Measurements from ENCODE around the gene IL2RA. TPM values are rescaled to one million over a fixed set of nuclear protein-coding genes. Genes with fewer than 3 reads are reported as not detected.

Gene IL2RA
- total and polyA plus RNA-seq, 2 experiments from 2014 or later: not detected

DNA sequence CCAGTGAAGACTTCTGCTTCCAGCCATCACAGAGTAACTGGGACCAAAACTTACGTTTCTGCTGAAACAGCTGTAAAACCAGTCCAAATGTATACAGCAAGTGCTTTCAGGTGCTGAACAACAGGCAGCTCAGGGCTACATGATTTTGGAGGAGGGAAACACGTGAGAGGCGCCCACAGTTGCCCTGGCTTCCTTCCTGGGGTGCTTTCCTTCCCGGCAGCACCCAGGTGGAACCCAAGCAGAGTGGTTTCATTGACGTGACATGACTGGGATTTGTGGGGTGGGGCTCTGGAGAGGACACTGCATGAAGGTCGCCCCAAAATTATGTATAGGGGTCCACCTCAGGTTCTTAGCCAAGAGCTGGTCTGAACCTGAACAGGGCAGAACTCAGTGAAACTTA lies 34.2 kb downstream of the IL2RA start:
- H3K36me3 ChIP-seq (ENCODE audit: insufficient read depth): no peaks in the 10 kb centered on the region
- no peaks in the 10 kb centered on the region for H4K20me1 ChIP-seq (replicated peaks; ENCODE audit: insufficient read depth)
- DNase-seq (ENCODE audit: low spot score) (no peak), ATAC-seq (no peak)
- H3K79me2 ChIP-seq (replicated peaks; ENCODE audit: insufficient read depth): no peaks in the 10 kb centered on the region
- Mint-ChIP-seq H3K9me3 (peaks cover 17% of the 10 kb centered on the region), H3K36me3 (ENCODE audit: low read depth) (peaks cover 4% of the 10 kb centered on the region; the same call in 1 of the 3 replicates), H3K27ac (no peak overlapping the region), H3K4me1 (no peaks in the 10 kb centered on the region), H3K4me3 (no peak overlapping the region), H3K27me3 (ENCODE audit: insufficient read depth, low read depth, poor library complexity) (no peaks in the 10 kb centered on the region)
- no peaks in the 10 kb centered on the region for H3F3A ChIP-seq (replicated peaks; ENCODE audit: low read depth)
- TF ChIP-seq CREB1 (CRISPR knock-in tag; IDR thresholded peaks at IDR 0.05; ENCODE audit: low read depth): no peak
- TF ChIP-seq ZNF114 (CRISPR knock-in tag; IDR thresholded peaks at IDR 0.05): no peak
- no peak for TF ChIP-seq EZH2phosphoT487 (IDR thresholded peaks at IDR 0.05; ENCODE audit: unreplicated experiment)
- TF ChIP-seq EZH2 (IDR thresholded peaks at IDR 0.05; ENCODE audit: low read depth, unreplicated experiment): no peak
- TF ChIP-seq, protein P1, sequence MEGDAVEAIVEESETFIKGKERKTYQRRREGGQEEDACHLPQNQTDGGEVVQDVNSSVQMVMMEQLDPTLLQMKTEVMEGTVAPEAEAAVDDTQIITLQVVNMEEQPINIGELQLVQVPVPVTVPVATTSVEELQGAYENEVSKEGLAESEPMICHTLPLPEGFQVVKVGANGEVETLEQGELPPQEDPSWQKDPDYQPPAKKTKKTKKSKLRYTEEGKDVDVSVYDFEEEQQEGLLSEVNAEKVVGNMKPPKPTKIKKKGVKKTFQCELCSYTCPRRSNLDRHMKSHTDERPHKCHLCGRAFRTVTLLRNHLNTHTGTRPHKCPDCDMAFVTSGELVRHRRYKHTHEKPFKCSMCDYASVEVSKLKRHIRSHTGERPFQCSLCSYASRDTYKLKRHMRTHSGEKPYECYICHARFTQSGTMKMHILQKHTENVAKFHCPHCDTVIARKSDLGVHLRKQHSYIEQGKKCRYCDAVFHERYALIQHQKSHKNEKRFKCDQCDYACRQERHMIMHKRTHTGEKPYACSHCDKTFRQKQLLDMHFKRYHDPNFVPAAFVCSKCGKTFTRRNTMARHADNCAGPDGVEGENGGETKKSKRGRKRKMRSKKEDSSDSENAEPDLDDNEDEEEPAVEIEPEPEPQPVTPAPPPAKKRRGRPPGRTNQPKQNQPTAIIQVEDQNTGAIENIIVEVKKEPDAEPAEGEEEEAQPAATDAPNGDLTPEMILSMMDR (conservative IDR thresholded peaks at IDR 0.05; ENCODE audit: low read depth in 2 of 2): no peak
- TF ChIP-seq, protein P2, sequence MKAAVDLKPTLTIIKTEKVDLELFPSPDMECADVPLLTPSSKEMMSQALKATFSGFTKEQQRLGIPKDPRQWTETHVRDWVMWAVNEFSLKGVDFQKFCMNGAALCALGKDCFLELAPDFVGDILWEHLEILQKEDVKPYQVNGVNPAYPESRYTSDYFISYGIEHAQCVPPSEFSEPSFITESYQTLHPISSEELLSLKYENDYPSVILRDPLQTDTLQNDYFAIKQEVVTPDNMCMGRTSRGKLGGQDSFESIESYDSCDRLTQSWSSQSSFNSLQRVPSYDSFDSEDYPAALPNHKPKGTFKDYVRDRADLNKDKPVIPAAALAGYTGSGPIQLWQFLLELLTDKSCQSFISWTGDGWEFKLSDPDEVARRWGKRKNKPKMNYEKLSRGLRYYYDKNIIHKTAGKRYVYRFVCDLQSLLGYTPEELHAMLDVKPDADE (IDR thresholded peaks at IDR 0.05): no peak
- H3K27ac ChIP-seq (ENCODE audit: low read depth): no peak overlapping the region
- H3K4me1 ChIP-seq (ENCODE audit: insufficient read depth): no peaks in the 10 kb centered on the region
- no peaks in the 10 kb centered on the region for H3K27me3 ChIP-seq (ENCODE audit: insufficient read depth)
- no peak overlapping the region for H3K4me3 ChIP-seq
- H3K4me2 ChIP-seq: no peak overlapping the region
- H2AFZ ChIP-seq: no peak overlapping the region
- H3K9me2 ChIP-seq (ENCODE audit: insufficient read depth): peaks cover 3% of the 10 kb centered on the region; the same call in 1 of the 2 replicates

DNA sequence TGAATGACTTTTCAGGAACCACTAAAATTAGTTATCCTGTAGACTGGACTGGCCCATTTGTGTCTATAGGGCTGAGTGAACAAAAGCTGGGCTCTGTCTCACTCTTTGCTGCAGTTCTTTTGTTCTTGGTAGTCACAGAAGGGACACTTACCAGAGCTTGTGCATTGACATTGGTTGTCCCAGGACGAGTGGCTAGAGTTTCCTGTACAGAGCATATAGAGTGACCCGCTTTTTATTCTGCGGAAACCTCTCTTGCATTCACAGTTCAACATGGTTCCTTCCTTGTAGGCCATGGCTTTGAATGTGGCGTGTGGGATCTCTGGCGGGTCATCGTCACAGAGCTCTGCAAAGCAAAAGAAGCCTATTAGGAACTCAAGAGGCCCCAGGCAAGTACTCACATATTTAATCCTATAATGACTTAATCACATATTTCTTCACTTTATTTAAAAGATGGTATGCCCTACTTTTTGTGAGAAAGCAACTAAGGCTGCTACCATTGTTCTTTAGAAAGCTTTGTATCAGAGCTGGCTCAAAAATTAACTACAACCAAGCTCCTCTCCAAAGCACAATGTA lies 36.4 kb downstream of the IL2RA start:
- H3K36me3 Mint-ChIP-seq (ENCODE audit: low read depth): peaks cover 4% of the 10 kb centered on the region; the same call in 1 of the 3 replicates
- H3K27me3 Mint-ChIP-seq (ENCODE audit: insufficient read depth, low read depth, poor library complexity): peaks cover 6% of the 10 kb centered on the region
- Histone ChIP-seq H3K9me2 (ENCODE audit: insufficient read depth) (no peaks in the 10 kb centered on the region), H4K20me1 (replicated peaks; ENCODE audit: insufficient read depth) (no peaks in the 10 kb centered on the region), H3K27ac (ENCODE audit: low read depth) (no peak overlapping the region), H3K4me3 (no peak overlapping the region), H3K36me3 (ENCODE audit: insufficient read depth) (no peaks in the 10 kb centered on the region), H3F3A (replicated peaks; ENCODE audit: low read depth) (no peaks in the 10 kb centered on the region), H3K27me3 (ENCODE audit: insufficient read depth) (no peaks in the 10 kb centered on the region), H3K79me2 (replicated peaks; ENCODE audit: insufficient read depth) (no peaks in the 10 kb centered on the region), H3K4me1 (ENCODE audit: insufficient read depth) (no peaks in the 10 kb centered on the region), H3K4me2 (no peak overlapping the region), H2AFZ (no peak overlapping the region)
- no peak overlapping the region for H3K4me3 Mint-ChIP-seq
- no peak for DNase-seq (ENCODE audit: low spot score)
- H3K27ac Mint-ChIP-seq: no peak overlapping the region
- no peaks in the 10 kb centered on the region for H3K4me1 Mint-ChIP-seq
- H3K9me3 Mint-ChIP-seq: peaks cover 12% of the 10 kb centered on the region
- no peak for ATAC-seq
- TF ChIP-seq EZH2phosphoT487 (IDR thresholded peaks at IDR 0.05; ENCODE audit: unreplicated experiment) (no peak), EZH2 (IDR thresholded peaks at IDR 0.05; ENCODE audit: low read depth, unreplicated experiment) (no peak)

DNA sequence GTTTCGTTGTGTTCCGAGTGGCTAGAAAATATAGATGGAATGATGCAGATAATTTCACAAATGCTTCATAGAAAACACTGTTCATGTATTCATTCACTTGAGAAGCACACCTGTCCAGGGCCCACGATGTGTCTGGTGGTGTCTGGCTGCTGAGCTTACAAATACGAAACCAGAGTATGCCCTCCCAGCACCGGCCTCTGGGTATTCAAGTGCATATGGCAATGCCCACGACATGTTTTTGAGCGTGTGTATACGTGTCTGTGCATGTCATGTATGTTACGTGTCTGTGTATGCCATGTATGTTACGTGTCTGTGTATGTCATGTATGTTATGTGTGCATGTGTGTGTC lies 37.9 kb downstream of the IL2RA start:
- no peaks in the 10 kb centered on the region for H3K4me1 Mint-ChIP-seq
- Histone ChIP-seq H3K79me2 (replicated peaks; ENCODE audit: insufficient read depth) (no peaks in the 10 kb centered on the region), H3K27me3 (ENCODE audit: insufficient read depth) (no peaks in the 10 kb centered on the region), H3K27ac (ENCODE audit: low read depth) (no peak overlapping the region), H3K9me2 (ENCODE audit: insufficient read depth) (no peaks in the 10 kb centered on the region), H4K20me1 (replicated peaks; ENCODE audit: insufficient read depth) (no peaks in the 10 kb centered on the region), H3F3A (replicated peaks; ENCODE audit: low read depth) (no peaks in the 10 kb centered on the region), H3K4me3 (no peak overlapping the region), H3K4me2 (no peak overlapping the region), H3K4me1 (ENCODE audit: insufficient read depth) (no peaks in the 10 kb centered on the region), H3K36me3 (ENCODE audit: insufficient read depth) (no peaks in the 10 kb centered on the region), H2AFZ (no peak overlapping the region)
- no peaks in the 10 kb centered on the region for H3K9me3 Mint-ChIP-seq
- no peak overlapping the region for H3K4me3 Mint-ChIP-seq
- peaks cover 6% of the 10 kb centered on the region for H3K27me3 Mint-ChIP-seq (ENCODE audit: insufficient read depth, low read depth, poor library complexity)
- ATAC-seq (no peak), DNase-seq (ENCODE audit: low spot score) (no peak)
- H3K36me3 Mint-ChIP-seq (ENCODE audit: low read depth): no peaks in the 10 kb centered on the region
- no peak overlapping the region for H3K27ac Mint-ChIP-seq
- no peak for TF ChIP-seq NANOG (IDR thresholded peaks at IDR 0.05; ENCODE audit: borderline replicate concordance)
- no peak for TF ChIP-seq JUNB (IDR thresholded peaks at IDR 0.05; ENCODE audit: unreplicated experiment)
- TF ChIP-seq EZH2phosphoT487 (IDR thresholded peaks at IDR 0.05; ENCODE audit: unreplicated experiment): no peak

All from GM23338 (cell line).